HCT116 (cell line): ENCODE measurements around the gene LHX5. TPM values are rescaled to one million over a fixed set of nuclear protein-coding genes. Genes with fewer than 3 reads are reported as not detected.

Experiments
- ATAC-seq: fragments of 200-7000 bp; cut with Tn5 transposase; 2 replicates; pipeline ENCODE4 v1.9.1; 2020; ENCODE audit warnings: mild to moderate bottlenecking, moderate library complexity
- BruUV-seq: library from RNA; stranded (reverse); fragments of 400-500 nt; replicated peaks from 2 replicates; lab custom pipeline; 2021; lab: Mats Ljungman, UMichigan
- CTCF ChIA-PET: fragments of 300-600 bp; sonication (Branson Sonifier 250); formaldehyde crosslinking; loops from one replicate; lab custom pipeline; 2021; ENCODE audit warnings: antibody characterized with exemption; lab: Charles Lee
- POLR2A ChIA-PET: fragments of 300-600, 350-600 bp; sonication (Branson Sonifier 250); formaldehyde crosslinking; loops from one replicate; lab custom pipeline; 2021; ENCODE audit warnings: antibody characterized with exemption; lab: Charles Lee
- RAD21 ChIA-PET, 2 experiments: fragments of 300-600 bp; sonication (Branson Sonifier 250); formaldehyde crosslinking; loops; one replicate each; lab custom pipeline; 2023; ENCODE audit warnings: low total read pairs in 2 of 2; ENCODE audit not compliant: uncharacterized antibody in 2 of 2, unreplicated experiment in 2 of 2, low non-redundant PET in 1 of 2; lab: Charles Lee
- DNase-seq: peaks from one replicate; pipeline ENCODE4 v3.0.0-alpha.2; 2010; ENCODE audit warnings: low read depth, low spot score
- H2AFZ ChIP-seq: fragments of 200-600 bp; shearing (Covaris generic), sonication (generic); 2 replicates; pipeline ENCODE4 v1.6.1; 2017; ENCODE audit warnings: low read depth, mixed run types, mixed read lengths, antibody characterized with exemption, low read length; ENCODE audit not compliant: poor library complexity, severe bottlenecking
- H3K27ac ChIP-seq: 2 replicates; pipeline ENCODE4 v1.5.1; 2012; ENCODE audit warnings: low read depth, low read length
- H3K27me3 ChIP-seq: fragments of 200-600 bp; sonication (generic); 2 replicates; pipeline ENCODE4 v1.6.1; 2016; ENCODE audit warnings: mixed run types, low read length, mixed read lengths; ENCODE audit not compliant: insufficient read depth
- H3K36me3 ChIP-seq, 2 experiments: fragments of 200-500 bp in 1 of 2; fragments of 200-600 bp in 1 of 2; sonication (Bioruptor generic) in 1 of 2; sonication (generic) in 1 of 2; 2 replicates each; pipeline versions ENCODE4 v1.5.1 to v1.6.1; 2014 to 2016; ENCODE audit warnings: low read length in 2 of 2, inconsistent platforms in 1 of 2, mixed read lengths in 1 of 2, mixed run types in 1 of 2; ENCODE audit not compliant: insufficient read depth in 2 of 2, control insufficient read depth in 1 of 2
- H3K4me1 ChIP-seq, 2 experiments: fragments of 200-600 bp in 1 of 2; sonication (generic) in 1 of 2; 2 replicates each; pipeline versions ENCODE4 v1.5.1 to v1.6.1; 2012 to 2017; ENCODE audit warnings: low read length in 2 of 2, inconsistent platforms in 1 of 2, mild to moderate bottlenecking in 1 of 2, mixed read lengths in 1 of 2, mixed run types in 1 of 2, moderate library complexity in 1 of 2; ENCODE audit not compliant: insufficient read depth in 2 of 2, control insufficient read depth in 1 of 2
- H3K4me2 ChIP-seq: fragments of 200-600 bp; sonication (generic); 2 replicates; pipeline ENCODE4 v1.6.1; 2017; ENCODE audit warnings: mixed run types, low read length, mixed read lengths
- H3K4me3 ChIP-seq, 2 experiments: fragments of 200-600 bp in 1 of 2; sonication (generic) in 1 of 2; replicated peaks in 1 of 2; 2 replicates each; pipeline ENCODE4 v1.5.1; 2011 to 2016; ENCODE audit warnings: low read length in 2 of 2, control low read depth in 1 of 2, low read depth in 1 of 2, mild to moderate bottlenecking in 1 of 2, mixed read lengths in 1 of 2, mixed run types in 1 of 2
- H3K79me2 ChIP-seq: fragments of 200-600 bp; sonication (generic); 2 replicates; pipeline ENCODE4 v1.6.1; 2017; ENCODE audit warnings: mild to moderate bottlenecking, mixed run types, low read length, moderate library complexity, mixed read lengths; ENCODE audit not compliant: insufficient read depth
- H3K9ac ChIP-seq: fragments of 200-600 bp; sonication (generic); 2 replicates; pipeline ENCODE4 v1.6.1; 2016; ENCODE audit warnings: low read length, mixed read lengths
- H3K9me2 ChIP-seq: fragments of 200-600 bp; sonication (generic), shearing (Covaris generic); 2 replicates; pipeline ENCODE4 v1.6.1; 2017; ENCODE audit warnings: mixed run types, mild to moderate bottlenecking, moderate library complexity; ENCODE audit not compliant: insufficient read depth
- H3K9me3 ChIP-seq, 2 experiments: fragments of 200-500 bp in 1 of 2; fragments of 200-600 bp in 1 of 2; sonication (Bioruptor generic) in 1 of 2; sonication (generic) in 1 of 2; 2 replicates each; pipeline ENCODE4 v1.6.1; 2014 to 2017; ENCODE audit warnings: low read length in 2 of 2, mixed read lengths in 2 of 2, inconsistent platforms in 1 of 2, low read depth in 1 of 2, mild to moderate bottlenecking in 1 of 2, mixed run types in 1 of 2, moderate library complexity in 1 of 2; ENCODE audit not compliant: control insufficient read depth in 1 of 2, insufficient read depth in 1 of 2
- H4K20me1 ChIP-seq: fragments of 200-600 bp; sonication (generic), shearing (Covaris generic); 2 replicates; pipeline ENCODE4 v1.6.1; 2017; ENCODE audit warnings: mixed run types, mild to moderate bottlenecking, moderate library complexity; ENCODE audit not compliant: insufficient read depth
- CBX3 ChIP-seq: IDR thresholded peaks from 2 replicates; pipeline ENCODE4 v1.6.1; 2012; ENCODE audit warnings: low read depth
- CEBPB ChIP-seq: IDR thresholded peaks from 2 replicates; pipeline ENCODE4 v1.6.1; 2012; ENCODE audit warnings: low read depth
- EGR1 ChIP-seq: IDR thresholded peaks from 2 replicates; pipeline ENCODE4 v1.6.1; 2012; ENCODE audit warnings: low read depth
- ELF1 ChIP-seq: IDR thresholded peaks from 2 replicates; pipeline ENCODE4 v1.6.1; 2012; ENCODE audit warnings: low read depth, borderline replicate concordance
- EZH2 ChIP-seq: fragments of 200-600 bp; sonication (generic); IDR thresholded peaks from 2 replicates; pipeline ENCODE4 v1.6.1; 2017; ENCODE audit warnings: antibody characterized with exemption, mixed run types
- EZH2phosphoT487 ChIP-seq: fragments of 200-600 bp; IDR thresholded peaks from 2 replicates; pipeline ENCODE4 v1.6.1; 2018; ENCODE audit warnings: antibody characterized with exemption, borderline replicate concordance
- FOSL1 ChIP-seq: IDR thresholded peaks from 2 replicates; pipeline ENCODE4 v1.6.1; 2012; ENCODE audit warnings: low read depth
- JUND ChIP-seq: IDR thresholded peaks from 2 replicates; pipeline ENCODE4 v1.6.1; 2012
- POLR2A ChIP-seq: IDR thresholded peaks from 2 replicates; pipeline ENCODE4 v1.7.0; 2011; ENCODE audit warnings: borderline replicate concordance; ENCODE audit not compliant: insufficient read depth, insufficient read length; ENCODE audit errors: extremely low read depth
- POLR2AphosphoS5 ChIP-seq: IDR thresholded peaks from 2 replicates; pipeline ENCODE4 v1.6.1; 2011; ENCODE audit warnings: mild to moderate bottlenecking, low read depth, low read length, moderate library complexity
- SIN3A ChIP-seq: IDR thresholded peaks from 2 replicates; pipeline ENCODE4 v1.6.1; 2012; ENCODE audit warnings: low read depth
- TCF7L2 ChIP-seq: IDR thresholded peaks from 2 replicates; pipeline ENCODE4 v1.7.0; 2011; ENCODE audit warnings: borderline replicate concordance, inconsistent platforms; ENCODE audit not compliant: insufficient read depth, insufficient read length; ENCODE audit errors: extremely low read depth
- YY1 ChIP-seq: IDR thresholded peaks from 2 replicates; pipeline ENCODE4 v1.6.1; 2011; ENCODE audit warnings: low read length, low read depth, moderate library complexity, mild to moderate bottlenecking; ENCODE audit not compliant: insufficient replicate concordance; ENCODE audit errors: extremely low read depth
- ZFX ChIP-seq: fragments of 450-650 bp; IDR thresholded peaks from 2 replicates; pipeline ENCODE4 v1.6.1; 2017
- ZNF274 ChIP-seq: fragments of 200-500 bp; sonication (Bioruptor generic); IDR thresholded peaks from 2 replicates; pipeline ENCODE4 v1.6.1; 2014; ENCODE audit warnings: mild to moderate bottlenecking, low read depth, low read length, inconsistent platforms
- intact Hi-C: fragments of 100-400 bp; cut with micrococcal nuclease; formaldehyde crosslinking; loops from 2 replicates; pipeline ENCODE4 v1.10.0; 2022
- total RNA-seq: library from RNA; stranded (reverse); gene quantifications from one replicate; pipeline ENCODE4 v1.2.1, GENCODE V29; 2021; ENCODE audit not compliant: unreplicated experiment
- TF ChIP-seq, protein P1 (sequence below): IDR thresholded peaks from 2 replicates; pipeline ENCODE4 v1.6.1; 2011; ENCODE audit warnings: mild to moderate bottlenecking, low read length, moderate library complexity; ENCODE audit not compliant: insufficient replicate concordance; ENCODE audit errors: extremely low read depth
- TF ChIP-seq, protein P2 (sequence below): IDR thresholded peaks from 2 replicates; pipeline ENCODE4 v1.6.1; 2012

The LHX5 gene
- total RNA-seq, 1 experiment from 2014 or later, result 2.4 TPM

DNA sequence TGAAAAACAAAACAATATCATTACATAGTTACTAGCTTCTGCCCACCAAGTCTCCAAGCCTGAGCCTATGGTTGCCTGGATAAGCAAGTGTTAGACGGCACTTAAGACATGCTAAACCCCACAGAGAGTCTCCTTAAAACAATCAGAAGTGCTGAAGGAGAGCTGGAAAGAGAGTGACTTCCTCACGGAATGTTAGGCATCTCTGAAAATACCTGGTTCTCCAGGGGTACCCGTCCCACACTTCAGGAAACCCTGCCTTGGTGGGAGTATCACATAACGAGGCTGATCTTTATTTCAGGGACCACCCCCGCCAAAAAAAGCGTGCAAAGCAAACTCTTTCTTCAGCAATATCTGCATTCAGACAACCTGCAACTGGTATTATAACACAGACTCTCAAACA lies 18.3 kb downstream of the LHX5 start:
- no peak overlapping the region for H3K4me3 ChIP-seq
- POLR2A ChIA-PET, result no interaction called here
- intact Hi-C loops, result no loop called here
- CTCF ChIA-PET, result interaction anchor here (1.3 to 2.9 kb wide), 2 partner anchors 8 to 28 kb away, joined by 6 to 19 read pairs; no protein-coding TSS in a partner anchor
- RAD21 ChIA-PET, result no interaction called here
- BruUV-seq, result no TSS peak
- no peak for ATAC-seq
- no peaks in the 10 kb centered on the region for H4K20me1 ChIP-seq
- no peak overlapping the region for H2AFZ ChIP-seq
- H3K9ac ChIP-seq, result no peak overlapping the region
- no peaks in the 10 kb centered on the region for H3K9me3 ChIP-seq
- no peaks in the 10 kb centered on the region for H3K36me3 ChIP-seq
- DNase-seq, result no peak
- TF ChIP-seq TCF7L2 (no peak), SIN3A (no peak), EZH2phosphoT487 (no peak)
- TF ChIP-seq, protein P1, sequence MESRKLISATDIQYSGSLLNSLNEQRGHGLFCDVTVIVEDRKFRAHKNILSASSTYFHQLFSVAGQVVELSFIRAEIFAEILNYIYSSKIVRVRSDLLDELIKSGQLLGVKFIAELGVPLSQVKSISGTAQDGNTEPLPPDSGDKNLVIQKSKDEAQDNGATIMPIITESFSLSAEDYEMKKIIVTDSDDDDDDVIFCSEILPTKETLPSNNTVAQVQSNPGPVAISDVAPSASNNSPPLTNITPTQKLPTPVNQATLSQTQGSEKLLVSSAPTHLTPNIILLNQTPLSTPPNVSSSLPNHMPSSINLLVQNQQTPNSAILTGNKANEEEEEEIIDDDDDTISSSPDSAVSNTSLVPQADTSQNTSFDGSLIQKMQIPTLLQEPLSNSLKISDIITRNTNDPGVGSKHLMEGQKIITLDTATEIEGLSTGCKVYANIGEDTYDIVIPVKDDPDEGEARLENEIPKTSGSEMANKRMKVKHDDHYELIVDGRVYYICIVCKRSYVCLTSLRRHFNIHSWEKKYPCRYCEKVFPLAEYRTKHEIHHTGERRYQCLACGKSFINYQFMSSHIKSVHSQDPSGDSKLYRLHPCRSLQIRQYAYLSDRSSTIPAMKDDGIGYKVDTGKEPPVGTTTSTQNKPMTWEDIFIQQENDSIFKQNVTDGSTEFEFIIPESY, result no peak
- H3K79me2 ChIP-seq, result no peaks in the 10 kb centered on the region
- H3K4me1 ChIP-seq, result no peaks in the 10 kb centered on the region
- H3K27me3 ChIP-seq, result peaks cover 10% of the 10 kb centered on the region; the same call in 1 of the 2 replicates
- H3K9me2 ChIP-seq, result no peaks in the 10 kb centered on the region
- H3K4me2 ChIP-seq, result no peak overlapping the region
- H3K27ac ChIP-seq, result no peak overlapping the region

DNA sequence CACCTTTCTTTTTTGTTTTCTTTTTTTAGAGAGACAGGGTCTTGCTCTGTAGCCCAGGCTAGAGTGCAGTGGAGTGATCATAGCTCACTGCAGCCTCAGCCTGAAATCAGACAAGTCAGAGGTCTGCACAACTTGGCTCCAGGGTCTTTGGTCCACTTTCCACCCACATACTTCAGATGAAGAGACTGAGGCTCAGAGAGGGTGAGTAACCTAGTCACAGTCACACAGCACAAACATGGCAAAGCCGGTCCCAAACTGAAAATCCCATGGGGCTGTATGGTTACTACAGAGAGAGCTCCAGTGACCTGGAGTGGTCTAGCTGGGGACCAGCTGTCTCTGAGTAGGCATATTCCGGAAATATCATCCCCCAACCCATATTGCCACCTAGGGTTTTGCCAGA lies 19.2 kb downstream of the LHX5 start:
- no peak overlapping the region for H2AFZ ChIP-seq
- no peak for TF ChIP-seq TCF7L2
- no peak for TF ChIP-seq CBX3
- TF ChIP-seq JUND, result no peak
- TF ChIP-seq ZFX, result no peak
- TF ChIP-seq EZH2phosphoT487, result no peak
- TF ChIP-seq, protein P1, result no peak
- no peak for TF ChIP-seq POLR2AphosphoS5
- no peak for TF ChIP-seq CEBPB
- no peak for TF ChIP-seq SIN3A
- no peak for TF ChIP-seq ZNF274
- TF ChIP-seq, protein P2, sequence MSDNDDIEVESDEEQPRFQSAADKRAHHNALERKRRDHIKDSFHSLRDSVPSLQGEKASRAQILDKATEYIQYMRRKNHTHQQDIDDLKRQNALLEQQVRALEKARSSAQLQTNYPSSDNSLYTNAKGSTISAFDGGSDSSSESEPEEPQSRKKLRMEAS, result no peak
- no peak for TF ChIP-seq FOSL1
- no peak for TF ChIP-seq YY1
- TF ChIP-seq EGR1, result no peak
- TF ChIP-seq EZH2, result no peak
- no peak for TF ChIP-seq ELF1
- TF ChIP-seq POLR2A, result no peak

More for the DNA sequence above, 19.2 kb downstream of the LHX5 start:
- peaks cover 9% of the 10 kb centered on the region; the same call in 1 of the 2 replicates for H3K27me3 ChIP-seq
- RAD21 ChIA-PET, result interaction anchor here in 1 of 2 experiments (0.7 kb wide), 1 partner anchor 26 kb away, joined by 3 read pairs; no protein-coding TSS in a partner anchor
- no peaks in the 10 kb centered on the region for H3K79me2 ChIP-seq
- POLR2A ChIA-PET, result no interaction called here
- intact Hi-C loops, result no loop called here
- no peaks in the 10 kb centered on the region for H3K9me2 ChIP-seq
- CTCF ChIA-PET, result interaction anchor here (1.3 to 2.9 kb wide), 2 partner anchors 9 to 27 kb away, joined by 6 to 19 read pairs; no protein-coding TSS in a partner anchor
- H3K4me2 ChIP-seq, result no peak overlapping the region
- BruUV-seq, result no TSS peak
- H3K9ac ChIP-seq, result no peak overlapping the region
- DNase-seq, result no peak
- no peaks in the 10 kb centered on the region for H3K4me1 ChIP-seq
- no peak for ATAC-seq
- H3K9me3 ChIP-seq, result no peaks in the 10 kb centered on the region
- no peaks in the 10 kb centered on the region for H3K36me3 ChIP-seq
- no peak overlapping the region for H3K27ac ChIP-seq
- H4K20me1 ChIP-seq, result no peaks in the 10 kb centered on the region
- H3K4me3 ChIP-seq, result no peak overlapping the region
